Upper lobe of right lung (tissue), 1 donor: ENCODE measurements around the gene RAD17. TPM values are rescaled to one million over a fixed set of nuclear protein-coding genes. Genes with fewer than 3 reads are reported as not detected.
A peak's percentile ranks its signal among the peaks of the same experiment; 100 is the strongest.
"Not testable (repeated sequence)": the region's sequence is repeated elsewhere in the genome, so short reads cannot be mapped to it uniquely, and the experiment has no call there.

Experiments
- ATAC-seq: fragments of 200-7000 bp; cut with Tn5 transposase; one replicate; pipeline ENCODE4 v1.9.1; 2020; ENCODE audit warnings: mild to moderate bottlenecking, moderate library complexity
- DNase-seq: peaks from one replicate; pipeline ENCODE4 v3.0.0-alpha.2; 2020
- H3K27ac ChIP-seq: fragments of 200-600 bp; one replicate; pipeline ENCODE4 v1.8.0; 2022
- H3K27me3 ChIP-seq: fragments of 200-600 bp; one replicate; pipeline ENCODE4 v1.8.0; 2022; ENCODE audit warnings: mild to moderate bottlenecking
- H3K36me3 ChIP-seq: fragments of 200-600 bp; one replicate; pipeline ENCODE4 v1.8.0; 2022
- H3K4me1 ChIP-seq: fragments of 200-600 bp; one replicate; pipeline ENCODE4 v1.8.0; 2022
- H3K4me3 ChIP-seq: fragments of 200-600 bp; one replicate; pipeline ENCODE4 v1.8.0; 2022; ENCODE audit warnings: mild to moderate bottlenecking
- H3K9me3 ChIP-seq: fragments of 200-600 bp; one replicate; pipeline ENCODE4 v1.8.0; 2022
- CTCF ChIP-seq: fragments of 200-600 bp; IDR thresholded peaks from one replicate; pipeline ENCODE4 v1.8.0; 2022; ENCODE audit warnings: antibody characterized with exemption
- intact Hi-C: fragments of 100-400 bp; cut with DNase I; formaldehyde crosslinking; loops from one replicate; pipeline ENCODE4 v1.11.0; 2022
- long read RNA-seq: library from polyadenylated mRNA; unstranded; transcript quantifications from one replicate; pipeline ENCODE4 v2.0.0, GENCODE V29; 2021
- total RNA-seq: library from RNA; stranded (reverse); fragmentation: NEBNext Ultra II Directional; extraction: Animal tissue kit (Norgen Biotek cat#: 25700); gene quantifications from one replicate; pipeline ENCODE4 v1.2.1, GENCODE V29; 2021
- donor health status: DM: no; HTN: yes; CAD: no; lungs with severe emphysema.

RAD17 gene
- 19.1 TPM for total RNA-seq
- long read RNA-seq, transcript RAD17-220 (18 exons, 3,057 nt) = minor isoform, 6 of 25 reads
- long read RNA-seq, transcript RAD17-204 (18 exons, 2,943 nt) = major isoform, 10 of 25 reads
- long read RNA-seq, partial matches to known transcripts = 1 of 25 reads
- long read RNA-seq, other reads (novel, unspliced or antisense) = 1 of 25 reads

GRCh38 chr5:69369340-69370121 is at the start of gene RAD17, which contains the start of the genes AK6 and TAF9:
RAD17 (plus strand) TSS chr5:69369818; CDS start chr5:69372209, 2,391 bp downstream.
AK6 (minus strand) TSS chr5:69369520; CDS start chr5:69369490, 30 bp downstream.
TAF9 (minus strand) TSS chr5:69369520; CDS start chr5:69365737, 3,783 bp downstream.
- peak within 1 kb of the TSS; percentile 78 for H3K4me3 ChIP-seq
- H3K36me3 ChIP-seq = peaks cover 34% of the 10 kb centered on the region
- intact Hi-C loops = no loop called here
- H3K9me3 ChIP-seq = no peaks in the 10 kb centered on the region
- no peaks in the 10 kb centered on the region for H3K27me3 ChIP-seq
- DNase-seq (peak; percentile 97), ATAC-seq (peak; percentile 99)
- H3K4me1 ChIP-seq = peaks cover 19% of the 10 kb centered on the region
- peak within 1 kb of the TSS; percentile 99 for H3K27ac ChIP-seq
- TF ChIP-seq CTCF = no peak

- H3K4me3 ChIP-seq = no peak overlapping the region
- no peak for ATAC-seq
- no peaks in the 10 kb centered on the region for H3K4me1 ChIP-seq
- no peaks in the 10 kb centered on the region for H3K9me3 ChIP-seq
- intact Hi-C loops = no loop called here
- no peak overlapping the region for H3K27ac ChIP-seq
- no peaks in the 10 kb centered on the region for H3K27me3 ChIP-seq
- DNase-seq = no peak
- no peaks in the 10 kb centered on the region for H3K36me3 ChIP-seq
- no peak for TF ChIP-seq CTCF
Measured at GRCh38 chr5:69326365-69326764, 43.3 kb upstream of the RAD17 start.

GRCh38 chr5:69329905-69330489 is 39.6 kb upstream of the RAD17 start:
- TF ChIP-seq CTCF = no peak
- Histone ChIP-seq H3K4me3 (no peak overlapping the region), H3K27ac (no peak overlapping the region), H3K27me3 (no peaks in the 10 kb centered on the region), H3K9me3 (no peaks in the 10 kb centered on the region), H3K36me3 (no peaks in the 10 kb centered on the region), H3K4me1 (peaks cover 4% of the 10 kb centered on the region)
- DNase-seq = no peak
- no peak for ATAC-seq
- intact Hi-C loops = no loop called here

- H3K4me3 ChIP-seq = peak overlapping the region; percentile 65
- intact Hi-C loops = no loop called here
- H3K36me3 ChIP-seq = no peaks in the 10 kb centered on the region
- peak overlapping the region; percentile 84 for H3K27ac ChIP-seq
- ATAC-seq (peak; percentile 45), DNase-seq (no peak)
- H3K27me3 ChIP-seq = no peaks in the 10 kb centered on the region
- H3K9me3 ChIP-seq = no peaks in the 10 kb centered on the region
- TF ChIP-seq CTCF = no peak
- H3K4me1 ChIP-seq = peaks cover 4% of the 10 kb centered on the region
Measured at GRCh38 chr5:69331528-69332445, 37.8 kb upstream of the RAD17 start.

- H3K4me1 ChIP-seq, H3K27me3 ChIP-seq, H3K9me3 ChIP-seq, H3K36me3 ChIP-seq, H3K27ac ChIP-seq, intact Hi-C loops, H3K4me3 ChIP-seq, ATAC-seq: not testable (repeated sequence)
- peak; percentile 62 for DNase-seq
Measured at GRCh38 chr5:69333668-69334315, 35.8 kb upstream of the RAD17 start.
